H1 (cell line): ENCODE measurements around the gene CBX2. TPM values are rescaled to one million over a fixed set of nuclear protein-coding genes. Genes with fewer than 3 reads are reported as not detected.

Experiments used
- CTCF ChIA-PET: fragments of 300-600 bp; sonication (Branson Sonifier 250); formaldehyde crosslinking; loops from one replicate; lab custom pipeline; 2021; ENCODE audit not compliant: partially characterized antibody; lab: Charles Lee
- POLR2A ChIA-PET: fragments of 300-600 bp; sonication (Branson Sonifier 250); formaldehyde crosslinking; loops from one replicate; lab custom pipeline; 2021; ENCODE audit warnings: inconsistent platforms; ENCODE audit not compliant: partially characterized antibody; lab: Charles Lee
- DNase-seq, 2 experiments: peaks; one replicate each; pipeline versions ENCODE4 v3.0.0 to v3.0.0-alpha.2; 2010 to 2022; ENCODE audit warnings: low spot score in 2 of 2, low read depth in 1 of 2, mixed read lengths in 1 of 2
- FAIRE-seq: peaks from 2 replicates; lab custom pipeline; 2011; peaks lifted over from hg19 to GRCh38; lab: Jason Lieb, UNC
- H2AFZ ChIP-seq: 2 replicates; pipeline ENCODE4 v1.8.1; 2012; ENCODE audit warnings: low read length, inconsistent platforms
- H2AK5ac ChIP-seq: 2 replicates; pipeline ENCODE4 v1.6.1; 2013; ENCODE audit warnings: low read depth, low read length
- H2BK120ac ChIP-seq: replicated peaks from 2 replicates; pipeline ENCODE3; 2013; ENCODE audit warnings: low read depth, low read length, inconsistent platforms
- H2BK12ac ChIP-seq: 2 replicates; pipeline ENCODE4 v1.6.1; 2013; ENCODE audit warnings: low read depth, low read length
- H2BK15ac ChIP-seq: 2 replicates; pipeline ENCODE4 v1.6.1; 2013; ENCODE audit warnings: low read length
- H2BK20ac ChIP-seq: 2 replicates; pipeline ENCODE4 v1.6.1; 2013; ENCODE audit warnings: low read length
- H2BK5ac ChIP-seq: 2 replicates; pipeline ENCODE4 v1.6.1; 2013; ENCODE audit warnings: low read depth, low read length
- H3K14ac ChIP-seq: 2 replicates; pipeline ENCODE4 v1.6.1; 2013; ENCODE audit warnings: inconsistent platforms; ENCODE audit not compliant: insufficient read length
- H3K18ac ChIP-seq: 2 replicates; pipeline ENCODE4 v1.6.1; 2013; ENCODE audit warnings: low read length; ENCODE audit errors: extremely low read depth
- H3K23ac ChIP-seq: 2 replicates; pipeline ENCODE4 v1.6.1; 2013; ENCODE audit warnings: inconsistent platforms; ENCODE audit not compliant: insufficient read length
- H3K23me2 ChIP-seq: 2 replicates; pipeline ENCODE4 v1.6.1; 2013; ENCODE audit warnings: low read depth, low read length
- H3K27ac ChIP-seq: 2 replicates; pipeline ENCODE4 v1.6.1; 2011; ENCODE audit warnings: low read depth, low read length, inconsistent platforms
- H3K27me3 ChIP-seq, 4 experiments: replicated peaks in 1 of 4; 1 replicate in 1 of 4; 2 replicates in 3 of 4; pipeline versions ENCODE4 v1.6.1 to v1.8.1; 2011 to 2013; ENCODE audit warnings: low read length in 3 of 4, mild to moderate bottlenecking in 3 of 4, inconsistent platforms in 2 of 4, mixed read lengths in 2 of 4, moderate library complexity in 1 of 4; ENCODE audit not compliant: control insufficient read depth in 3 of 4, insufficient read depth in 3 of 4; ENCODE audit errors: extremely low read depth in 1 of 4
- H3K36me3 ChIP-seq, 4 experiments: 2 replicates each; pipeline versions ENCODE4 v1.6.1 to v1.8.1; 2011 to 2013; ENCODE audit warnings: mild to moderate bottlenecking in 4 of 4, low read length in 3 of 4, moderate library complexity in 2 of 4, control low read depth in 1 of 4, inconsistent platforms in 1 of 4; ENCODE audit not compliant: insufficient read depth in 4 of 4, control insufficient read depth in 2 of 4
- H3K4ac ChIP-seq: replicated peaks from 2 replicates; pipeline ENCODE3; 2013; ENCODE audit warnings: low read length, low read depth, mixed read lengths, inconsistent platforms; ENCODE audit not compliant: insufficient read length
- H3K4me1 ChIP-seq, 4 experiments: replicated peaks in 1 of 4; 1 replicate in 1 of 4; 2 replicates in 3 of 4; pipeline versions ENCODE4 v1.6.1 to v1.8.1; 2011 to 2013; ENCODE audit warnings: low read length in 3 of 4, inconsistent platforms in 2 of 4, mixed read lengths in 1 of 4; ENCODE audit not compliant: insufficient read depth in 4 of 4, control insufficient read depth in 3 of 4
- H3K4me2 ChIP-seq, 2 experiments: 2 replicates each; pipeline versions ENCODE4 v1.6.1 to v1.8.1; 2011 to 2013; ENCODE audit warnings: low read depth in 2 of 2, low read length in 2 of 2, control low read depth in 1 of 2, inconsistent platforms in 1 of 2, mild to moderate bottlenecking in 1 of 2; ENCODE audit not compliant: insufficient read depth in 1 of 2
- H3K4me3 ChIP-seq, 4 experiments: fragments of 200-600, 300-600 bp in 1 of 4; sonication (generic), shearing (Covaris generic), sonication (Bioruptor Twin) in 1 of 4; 2 replicates each; pipeline versions ENCODE4 v1.5.1 to v1.8.1; 2011 to 2016; ENCODE audit warnings: low read length in 4 of 4, low read depth in 3 of 4, control low read depth in 2 of 4, inconsistent platforms in 2 of 4, mild to moderate bottlenecking in 2 of 4, mixed read lengths in 1 of 4, moderate library complexity in 1 of 4; ENCODE audit not compliant: insufficient read depth in 2 of 4; ENCODE audit errors: extremely low read depth in 1 of 4
- H3K56ac ChIP-seq: replicated peaks from 2 replicates; pipeline ENCODE3; 2013; ENCODE audit warnings: low read depth, mild to moderate bottlenecking, mixed read lengths, low read length, inconsistent platforms; ENCODE audit not compliant: insufficient read length
- H3K79me1 ChIP-seq: 2 replicates; pipeline ENCODE4 v1.6.1; 2013; ENCODE audit warnings: low read depth, low read length, control low read depth
- H3K79me2 ChIP-seq, 2 experiments: 2 replicates each; pipeline versions ENCODE4 v1.6.1 to v1.8.1; 2012 to 2013; ENCODE audit warnings: low read length in 2 of 2, mild to moderate bottlenecking in 2 of 2, inconsistent platforms in 1 of 2; ENCODE audit not compliant: insufficient read depth in 2 of 2, control insufficient read depth in 1 of 2
- H3K9ac ChIP-seq, 4 experiments: replicated peaks in 1 of 4; 1 replicate in 1 of 4; 2 replicates in 3 of 4; pipeline versions ENCODE4 v1.6.1 to v1.8.1; 2011 to 2013; ENCODE audit warnings: low read depth in 3 of 4, low read length in 3 of 4, control low read depth in 2 of 4, mild to moderate bottlenecking in 2 of 4, moderate library complexity in 2 of 4, inconsistent platforms in 1 of 4; ENCODE audit errors: extremely low read depth in 1 of 4
- H3K9me3 ChIP-seq, 2 experiments: 2 replicates each; pipeline versions ENCODE4 v1.6.1 to v1.8.1; 2012 to 2013; ENCODE audit warnings: mild to moderate bottlenecking in 2 of 2, moderate library complexity in 2 of 2, control low read depth in 1 of 2, inconsistent platforms in 1 of 2, low read depth in 1 of 2, low read length in 1 of 2, mixed read lengths in 1 of 2; ENCODE audit not compliant: insufficient read depth in 2 of 2
- H4K20me1 ChIP-seq, 2 experiments: replicated peaks in 1 of 2; 2 replicates each; pipeline versions ENCODE3 to v1.8.1; 2011 to 2013; ENCODE audit warnings: inconsistent platforms in 2 of 2, low read length in 2 of 2, mild to moderate bottlenecking in 1 of 2; ENCODE audit not compliant: insufficient read depth in 2 of 2, control insufficient read depth in 1 of 2
- H4K5ac ChIP-seq: 2 replicates; pipeline ENCODE4 v1.6.1; 2013; ENCODE audit warnings: low read length, low read depth, mixed read lengths, inconsistent platforms; ENCODE audit not compliant: insufficient read length
- H4K8ac ChIP-seq: 2 replicates; pipeline ENCODE4 v1.8.0; 2013; ENCODE audit warnings: mild to moderate bottlenecking, moderate library complexity, low read length, inconsistent platforms; ENCODE audit not compliant: insufficient read depth; ENCODE audit errors: extremely low read depth
- H4K91ac ChIP-seq: replicated peaks from 2 replicates; pipeline ENCODE3; 2013; ENCODE audit warnings: low read length, mixed read lengths, inconsistent platforms; ENCODE audit not compliant: insufficient read length
- CTCF ChIP-seq, 3 experiments: IDR thresholded peaks; 1 replicate in 2 of 3; 2 replicates in 1 of 3; pipeline versions ENCODE4 v1.5.1 to v1.6.1; 2011; ENCODE audit warnings: low read length in 3 of 3, mild to moderate bottlenecking in 3 of 3, inconsistent platforms in 2 of 3, low read depth in 1 of 3, moderate library complexity in 1 of 3; ENCODE audit not compliant: insufficient read depth in 1 of 3; ENCODE audit errors: control extremely low read depth in 1 of 3
- E2F6 ChIP-seq: IDR thresholded peaks from 2 replicates; pipeline ENCODE4 v1.6.1; 2012; ENCODE audit warnings: inconsistent platforms
- EZH2 ChIP-seq: fragments of 200-600 bp; sonication (generic); IDR thresholded peaks from 2 replicates; pipeline ENCODE4 v1.7.1; 2012; ENCODE audit warnings: low read depth, mild to moderate bottlenecking, moderate library complexity, low read length, inconsistent platforms; ENCODE audit not compliant: severe bottlenecking
- HDAC2 ChIP-seq, 2 experiments: fragments of 300-600 bp in 1 of 2; sonication (generic) in 1 of 2; IDR thresholded peaks; 2 replicates each; pipeline ENCODE4 v1.6.1; 2011 to 2012; ENCODE audit warnings: low read depth in 2 of 2, low read length in 2 of 2, mild to moderate bottlenecking in 2 of 2, moderate library complexity in 2 of 2, borderline replicate concordance in 1 of 2, inconsistent platforms in 1 of 2
- NANOG ChIP-seq: IDR thresholded peaks from 2 replicates; pipeline ENCODE4 v1.6.1; 2011; ENCODE audit warnings: low read length, low read depth, mild to moderate bottlenecking, inconsistent platforms; ENCODE audit not compliant: insufficient read depth, poor library complexity, severe bottlenecking
- POLR2A ChIP-seq, 2 experiments: IDR thresholded peaks; 1 replicate in 1 of 2; 2 replicates in 1 of 2; pipeline ENCODE4 v1.6.1; 2011; ENCODE audit warnings: low read depth in 2 of 2, low read length in 2 of 2, mild to moderate bottlenecking in 2 of 2; ENCODE audit errors: control extremely low read depth in 1 of 2
- POU5F1 ChIP-seq: IDR thresholded peaks from 2 replicates; pipeline ENCODE4 v1.6.1; 2011; ENCODE audit warnings: low read depth, mild to moderate bottlenecking, low read length, moderate library complexity
- TCF12 ChIP-seq: IDR thresholded peaks from 2 replicates; pipeline ENCODE4 v1.6.1; 2011; ENCODE audit warnings: low read depth, mild to moderate bottlenecking, low read length
- ZNF274 ChIP-seq: IDR thresholded peaks from 2 replicates; pipeline ENCODE4 v1.7.0; 2012; ENCODE audit warnings: low read length, borderline replicate concordance; ENCODE audit errors: extremely low read depth
- WGBS, 2 experiments: shearing (Covaris generic) in 1 of 2; methylation state at CpG; one replicate each; pipeline versions ENCODE4 v1.1.6 to v1.1.7; 2013 to 2015; ENCODE audit warnings: low lambda C conversion rate in 2 of 2, mixed read lengths in 2 of 2, inconsistent platforms in 1 of 2, low coverage in 1 of 2, missing lambda C conversion rate in 1 of 2; ENCODE audit not compliant: insufficient replicate concordance in 2 of 2, insufficient coverage in 1 of 2, insufficient read length in 1 of 2; ENCODE audit errors: extremely low coverage in 1 of 2, missing lambda C conversion rate in 1 of 2; 5-methylcytosine and 5-hydroxymethylcytosine counted together
- polyA plus RNA-seq, 7 experiments: library from polyadenylated mRNA; depleted of rRNA in 3 of 7; stranded (reverse) in 5 of 7; unstranded in 2 of 7; fragments of >200 nt in 5 of 7; fragments of 200-250 nt in 2 of 7; gene quantifications; 1 replicate in 5 of 7; 2 replicates in 1 of 7; 4 replicates in 1 of 7; pipeline versions ENCODE4 v1.2.1 to v1.2.3, GENCODE V29; 2011 to 2013; ENCODE audit warnings: missing spikeins in 2 of 7, mixed read lengths in 2 of 7
- total RNA-seq: library from RNA; stranded (reverse); fragmentation: NEBNext Ultra II Directional; extraction: Animal tissue kit (Norgen Biotek cat#: 25700); gene quantifications from 2 replicates; pipeline ENCODE4 v1.2.1, GENCODE V29; 2021

Gene CBX2
- total and polyA plus RNA-seq, 2 of the 8 experiments (the other 6 are each of a cell fraction or from before 2014, with no cell fraction given), result 64.3 to 83.9 TPM

GRCh38 chr17:79740413-79740812 lies 37.5 kb upstream of the CBX2 start:
- Histone ChIP-seq H3K4ac (no peak overlapping the region), H3K56ac (no peak overlapping the region), H2AK5ac (no peak overlapping the region), H3K18ac (no peak overlapping the region), H3K4me1 (peaks cover 0 to 7% (median 1%) of the 10 kb centered on the region in 4 experiments; a peak in 2 of 7 replicates), H2BK15ac (no peak overlapping the region), H3K36me3 (no peaks in the 10 kb centered on the region), H3K27me3 (peaks cover 0 to 24% (median 19%) of the 10 kb centered on the region in 4 experiments; a peak in 6 of 7 replicates), H2BK12ac (no peak overlapping the region), H4K8ac (no peak overlapping the region), H3K9me3 (no peaks in the 10 kb centered on the region), H2BK120ac (no peak overlapping the region), H2AFZ (no peak overlapping the region), H3K27ac (no peak overlapping the region), H4K5ac (no peak overlapping the region), H3K4me3 (no peak overlapping the region), H3K79me1 (no peaks in the 10 kb centered on the region), H3K9ac (no peak overlapping the region), H3K23me2 (peaks cover 4% of the 10 kb centered on the region), H3K14ac (no peak overlapping the region), H4K91ac (no peak overlapping the region), H3K23ac (no peak overlapping the region), H3K4me2 (no peak overlapping the region; a peak in 1 of 4 replicates), H4K20me1 (peaks cover 0 to under 1% of the 10 kb centered on the region in 2 experiments), H2BK20ac (no peak overlapping the region), H3K79me2 (no peaks in the 10 kb centered on the region), H2BK5ac (no peak overlapping the region)
- POLR2A ChIA-PET, result interaction anchor here (1.7 to 10.4 kb wide), 2 partner anchors 37 to 414 kb away, joined by 3 to 77 read pairs; partner anchors contain the start of gene CBX2
- DNase-seq (no peak), FAIRE-seq (no peak)
- CTCF ChIA-PET, result interaction anchor here (0.6 to 7.6 kb wide), 17 partner anchors 13 to 230 kb away, joined by 3 to 94 read pairs (median 9); partner anchors contain the start of genes CBX2, CBX4 and CBX8
- 88% methylated on average over 8 of the region's 8 CpGs; no CpG with 5 or more reads in 1 of the 2 experiments for WGBS, 2 experiments
- TF ChIP-seq E2F6, result no peak
- no peak for TF ChIP-seq NANOG
- no peak for TF ChIP-seq HDAC2 (IDR thresholded peaks at IDR 0.05; ENCODE audit: borderline replicate concordance in 1 of 2, low read depth in 2 of 2, low read length in 2 of 2)
- TF ChIP-seq ZNF274, result no peak
- no peak for TF ChIP-seq EZH2
- no peak for TF ChIP-seq TCF12
- TF ChIP-seq CTCF (IDR thresholded peaks at IDR 0.05; ENCODE audit: control extremely low read depth in 1 of 3, insufficient read depth in 1 of 3, low read depth in 1 of 3, low read length in 3 of 3), result no peak
- no peak for TF ChIP-seq POLR2A (IDR thresholded peaks at IDR 0.05; ENCODE audit: control extremely low read depth in 1 of 2, low read depth in 2 of 2, low read length in 2 of 2)
- no peak for TF ChIP-seq POU5F1
